Stimulated activated CD4-positive, alpha-beta T cell treated with anti-CD3 and anti-CD28 coated beads, Interleukin-4, amount 100 ng/mL, for 4 hours (primary cell): ENCODE data around the gene SERPINA12.

Source experiments
- DNase-seq, 2 experiments: peaks; one replicate each; pipeline ENCODE4 v3.0.0-alpha.2; 2020

The SERPINA12 gene

GRCh38 chr14:94462763-94463572, 46.3 kb downstream of the SERPINA12 start:
- DNase-seq: no peak

- DNase-seq: no peak
These were observed 47.1 kb downstream of the SERPINA12 start for GRCh38 chr14:94462219-94462551.

GRCh38 chr14:94461526-94462218, 47.6 kb downstream of the SERPINA12 start:
- DNase-seq: no peak

- no peak for DNase-seq
These were observed 48.4 kb downstream of the SERPINA12 start for GRCh38 chr14:94460631-94461416.

GRCh38 chr14:94458558-94459205, 50.6 kb downstream of the SERPINA12 start:
- no peak for DNase-seq

- DNase-seq: no peak
These were observed 51.2 kb downstream of the SERPINA12 start for GRCh38 chr14:94458096-94458495.

GRCh38 chr14:94455928-94456327, 53.3 kb downstream of the SERPINA12 start:
- DNase-seq: no peak

- DNase-seq: no peak
These were observed 57.4 kb downstream of the SERPINA12 start for GRCh38 chr14:94451826-94452225.

- DNase-seq: no peak
These were observed 58.0 kb downstream of the SERPINA12 start for GRCh38 chr14:94451091-94451771.

- DNase-seq: no peak
These were observed 58.6 kb downstream of the SERPINA12 start for GRCh38 chr14:94450722-94451090.

- DNase-seq: no peak
These were observed 59.3 kb downstream of the SERPINA12 start for GRCh38 chr14:94449930-94450329.

- DNase-seq: no peak
These were observed 61.0 kb downstream of the SERPINA12 start for GRCh38 chr14:94448071-94448808.

GRCh38 chr14:94447206-94447605, 62.1 kb downstream of the SERPINA12 start:
- no peak for DNase-seq

GRCh38 chr14:94446126-94446525, 63.1 kb downstream of the SERPINA12 start:
- DNase-seq: no peak

GRCh38 chr14:94445003-94445402, 64.3 kb downstream of the SERPINA12 start:
- no peak for DNase-seq

- DNase-seq: no peak
These were observed 67.6 kb downstream of the SERPINA12 start for GRCh38 chr14:94441531-94442205.

- no peak for DNase-seq
These were observed 68.1 kb downstream of the SERPINA12 start for GRCh38 chr14:94441130-94441529.

- DNase-seq: no peak
These were observed 69.7 kb downstream of the SERPINA12 start for GRCh38 chr14:94439453-94440057.
